Stimulated activated CD4-positive, alpha-beta T cell treated with anti-CD3 and anti-CD28 coated beads, TNF-alpha, amount 100 ng/mL, for 48 hours (primary cell): ENCODE data around the gene MRLN.

ENCODE experiments used
- DNase-seq, 3 donors: peaks; one replicate each; pipeline ENCODE4 v3.0.0-alpha.2; 2020; ENCODE audit warnings: low read depth in 3 of 3

MRLN gene

GRCh38 chr10:59705931-59706330 lies 47.3 kb downstream of the MRLN start:
- DNase-seq: no peak

- no peak for DNase-seq
Measured at GRCh38 chr10:59704630-59705029, 48.6 kb downstream of the MRLN start.

- DNase-seq: no peak
Measured at GRCh38 chr10:59702347-59702746, 50.9 kb downstream of the MRLN start.

DNA sequence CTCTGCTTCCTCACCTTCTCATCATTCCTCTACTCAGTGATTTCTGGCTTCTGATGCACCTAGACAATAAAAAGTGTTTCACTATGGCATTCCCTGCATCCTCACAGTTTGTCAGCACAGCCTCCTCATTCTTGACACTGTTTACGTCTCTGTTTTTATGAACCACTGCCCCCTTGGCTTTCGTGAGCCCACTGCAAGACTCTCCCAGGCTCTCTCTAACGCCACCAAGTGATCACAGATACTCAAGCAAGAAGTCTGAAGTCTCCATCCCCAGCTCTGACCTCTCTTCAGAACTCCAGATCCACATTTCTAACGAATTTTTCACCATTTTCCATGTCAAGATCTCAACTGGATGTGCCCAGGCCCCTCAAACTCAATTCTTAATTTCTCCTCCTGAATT lies 52.5 kb downstream of the MRLN start:
- DNase-seq: no peak

GRCh38 chr10:59698326-59698725 lies 54.9 kb downstream of the MRLN start:
- no peak for DNase-seq

GRCh38 chr10:59695637-59696036 lies 57.6 kb downstream of the MRLN start:
- DNase-seq: no peak

DNA sequence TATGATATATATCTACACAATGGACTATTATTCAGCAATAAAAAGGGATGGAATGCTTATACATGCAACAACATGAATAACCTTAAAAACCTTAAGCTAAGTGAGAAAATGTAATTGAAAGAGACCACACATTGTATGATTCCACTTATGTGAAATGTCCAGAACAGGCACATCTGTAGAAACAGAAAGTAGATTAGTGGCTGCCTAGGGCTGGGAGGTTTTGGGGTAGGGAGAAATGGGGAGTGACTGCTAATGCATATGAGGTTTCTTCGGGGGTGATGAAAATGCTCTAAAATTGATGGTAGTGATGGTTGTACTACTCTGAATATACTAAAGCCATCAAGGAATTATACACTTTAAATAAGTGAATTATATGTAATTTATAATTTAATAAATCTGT lies 58.3 kb downstream of the MRLN start:
- DNase-seq: no peak

- DNase-seq: no peak
Measured at GRCh38 chr10:59692113-59692512, 61.1 kb downstream of the MRLN start.

- no peak for DNase-seq
Measured at GRCh38 chr10:59688921-59689351, 64.3 kb downstream of the MRLN start.

DNA sequence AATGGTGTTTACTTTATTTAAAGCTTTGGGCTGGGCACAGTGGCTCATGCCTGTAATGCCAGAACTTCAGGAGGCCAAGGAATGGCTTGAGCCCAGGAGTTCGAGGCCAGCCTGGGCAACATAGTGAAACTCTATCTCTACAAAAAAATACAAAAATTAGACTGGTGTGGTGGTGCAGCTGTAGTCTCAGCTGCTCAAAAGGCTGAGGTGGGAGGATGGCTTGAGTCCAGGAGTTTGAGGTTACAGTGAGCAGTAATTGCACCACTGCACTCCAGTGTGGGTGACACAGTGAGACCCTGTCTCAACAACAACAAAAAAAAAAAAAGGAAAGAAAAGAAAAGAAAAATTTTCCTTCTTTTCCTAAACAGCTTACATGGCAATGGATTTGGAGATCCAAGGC lies 65.6 kb downstream of the MRLN start:
- no peak for DNase-seq
